Suprapubic skin (tissue), 4 donors: ENCODE measurements around the gene HHLA2.

Experiments
- POLR2A ChIP-seq, 2 donors: fragments of 450-650 bp; IDR thresholded peaks; one replicate each; pipeline ENCODE4 v1.6.1; 2017; ENCODE audit warnings: antibody characterized with exemption in 2 of 2, mild to moderate bottlenecking in 2 of 2, moderate library complexity in 2 of 2
- POLR2AphosphoS5 ChIP-seq, 3 donors: sonication (generic); formaldehyde crosslinking; IDR thresholded peaks; one replicate each; pipeline ENCODE4 v1.6.1; 2017; ENCODE audit warnings: antibody characterized with exemption in 3 of 3
- TF ChIP-seq, protein P1 (sequence below), 2 donors: fragments of 200-600 bp in 1 of 2; fragments of 450-650 bp in 1 of 2; sonication (generic) in 1 of 2; IDR thresholded peaks; one replicate each; pipeline ENCODE4 v1.5.1; 2016 to 2019; ENCODE audit warnings: antibody characterized with exemption in 2 of 2, mild to moderate bottlenecking in 1 of 2, moderate library complexity in 1 of 2

GRCh38 chr3:108380128-108380795, 83.9 kb downstream of the HHLA2 start:
- TF ChIP-seq POLR2AphosphoS5 (IDR thresholded peaks at IDR 0.05) (no peak), POLR2A (IDR thresholded peaks at IDR 0.05) (no peak)
- TF ChIP-seq, protein P1, sequence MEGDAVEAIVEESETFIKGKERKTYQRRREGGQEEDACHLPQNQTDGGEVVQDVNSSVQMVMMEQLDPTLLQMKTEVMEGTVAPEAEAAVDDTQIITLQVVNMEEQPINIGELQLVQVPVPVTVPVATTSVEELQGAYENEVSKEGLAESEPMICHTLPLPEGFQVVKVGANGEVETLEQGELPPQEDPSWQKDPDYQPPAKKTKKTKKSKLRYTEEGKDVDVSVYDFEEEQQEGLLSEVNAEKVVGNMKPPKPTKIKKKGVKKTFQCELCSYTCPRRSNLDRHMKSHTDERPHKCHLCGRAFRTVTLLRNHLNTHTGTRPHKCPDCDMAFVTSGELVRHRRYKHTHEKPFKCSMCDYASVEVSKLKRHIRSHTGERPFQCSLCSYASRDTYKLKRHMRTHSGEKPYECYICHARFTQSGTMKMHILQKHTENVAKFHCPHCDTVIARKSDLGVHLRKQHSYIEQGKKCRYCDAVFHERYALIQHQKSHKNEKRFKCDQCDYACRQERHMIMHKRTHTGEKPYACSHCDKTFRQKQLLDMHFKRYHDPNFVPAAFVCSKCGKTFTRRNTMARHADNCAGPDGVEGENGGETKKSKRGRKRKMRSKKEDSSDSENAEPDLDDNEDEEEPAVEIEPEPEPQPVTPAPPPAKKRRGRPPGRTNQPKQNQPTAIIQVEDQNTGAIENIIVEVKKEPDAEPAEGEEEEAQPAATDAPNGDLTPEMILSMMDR (IDR thresholded peaks at IDR 0.05) = no peak
